PFSK-1 (cell line): ENCODE measurements around the gene IL17F.

Source experiments
- FOXP2 ChIP-seq: optimal IDR thresholded peaks from 2 replicates; pipeline ENCODE3; 2011; ENCODE audit warnings: borderline replicate concordance, control low read depth, inconsistent platforms; ENCODE audit not compliant: insufficient read depth; ENCODE audit errors: extremely low read length, extremely low read depth
- POLR2AphosphoS5 ChIP-seq: IDR thresholded peaks from 2 replicates; pipeline ENCODE4 v1.6.1; 2012; ENCODE audit warnings: low read depth, mild to moderate bottlenecking, control low read depth, low read length, moderate library complexity
- REST ChIP-seq, 2 experiments: IDR thresholded peaks; 2 replicates each; pipeline versions ENCODE4 v1.6.1 to v1.8.0; 2011 to 2012; ENCODE audit warnings: low read depth in 2 of 2, low read length in 2 of 2, control low read depth in 1 of 2, inconsistent platforms in 1 of 2, mild to moderate bottlenecking in 1 of 2, moderate library complexity in 1 of 2; ENCODE audit not compliant: insufficient read depth in 1 of 2
- SIN3A ChIP-seq: IDR thresholded peaks from 2 replicates; pipeline ENCODE4 v1.6.1; 2012; ENCODE audit warnings: mild to moderate bottlenecking, low read length, moderate library complexity, borderline replicate concordance; ENCODE audit not compliant: insufficient read depth
- TAF1 ChIP-seq: IDR thresholded peaks from 2 replicates; pipeline ENCODE4 v1.6.1; 2012; ENCODE audit warnings: low read length, control low read depth, borderline replicate concordance; ENCODE audit not compliant: insufficient read depth

The IL17F gene

GRCh38 chr6:52271852-52272460 is 27.7 kb upstream of the IL17F start:
- no peak for TF ChIP-seq TAF1
- no peak for TF ChIP-seq SIN3A
- TF ChIP-seq REST (IDR thresholded peaks at IDR 0.05; ENCODE audit: insufficient read depth in 1 of 2, low read depth in 2 of 2, low read length in 2 of 2) = no peak
- no peak for TF ChIP-seq FOXP2
- no peak for TF ChIP-seq POLR2AphosphoS5

DNA sequence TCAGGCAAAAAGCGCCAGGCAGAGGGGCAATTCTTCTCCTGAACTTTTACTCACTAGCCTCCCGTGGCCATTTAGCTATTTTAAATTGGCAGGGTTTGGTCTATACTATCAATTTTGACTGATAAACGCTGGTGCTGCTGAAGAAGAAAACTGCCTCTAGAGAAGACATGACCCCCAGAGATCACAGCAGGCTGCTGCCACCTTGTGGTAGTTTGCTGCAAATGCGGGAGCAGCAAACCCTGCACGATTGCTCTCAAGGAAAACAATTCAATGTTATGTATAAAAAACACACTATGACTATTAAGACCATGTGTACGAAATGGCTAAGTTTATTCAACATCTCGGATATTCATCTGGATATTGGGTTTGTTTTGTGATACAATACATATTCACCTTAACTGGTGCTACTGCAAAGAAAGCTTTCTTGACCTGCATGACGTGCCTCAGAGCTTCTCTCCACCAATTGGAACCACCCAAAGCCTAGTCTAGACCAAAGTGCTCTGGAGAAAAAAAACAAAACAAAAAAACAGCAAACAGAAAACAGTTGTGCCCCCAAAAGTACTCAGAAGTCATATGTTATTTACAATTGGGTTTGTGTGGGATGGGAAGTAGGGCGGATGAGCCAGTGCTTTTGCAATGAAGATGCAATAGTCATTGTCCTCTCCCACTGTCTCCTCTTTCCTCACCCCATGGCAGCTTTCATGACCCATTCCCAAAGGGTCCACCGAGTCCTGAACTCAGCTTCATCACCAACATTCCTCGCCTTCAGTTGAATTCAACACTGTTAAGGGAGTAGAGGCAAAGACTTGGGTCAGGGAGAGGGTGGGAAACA is 19.6 kb upstream of the IL17F start:
- TF ChIP-seq POLR2AphosphoS5 = no peak
- no peak for TF ChIP-seq FOXP2
- TF ChIP-seq REST (IDR thresholded peaks at IDR 0.05; ENCODE audit: insufficient read depth in 1 of 2, low read depth in 2 of 2, low read length in 2 of 2) = no peak
- no peak for TF ChIP-seq TAF1
- no peak for TF ChIP-seq SIN3A

DNA sequence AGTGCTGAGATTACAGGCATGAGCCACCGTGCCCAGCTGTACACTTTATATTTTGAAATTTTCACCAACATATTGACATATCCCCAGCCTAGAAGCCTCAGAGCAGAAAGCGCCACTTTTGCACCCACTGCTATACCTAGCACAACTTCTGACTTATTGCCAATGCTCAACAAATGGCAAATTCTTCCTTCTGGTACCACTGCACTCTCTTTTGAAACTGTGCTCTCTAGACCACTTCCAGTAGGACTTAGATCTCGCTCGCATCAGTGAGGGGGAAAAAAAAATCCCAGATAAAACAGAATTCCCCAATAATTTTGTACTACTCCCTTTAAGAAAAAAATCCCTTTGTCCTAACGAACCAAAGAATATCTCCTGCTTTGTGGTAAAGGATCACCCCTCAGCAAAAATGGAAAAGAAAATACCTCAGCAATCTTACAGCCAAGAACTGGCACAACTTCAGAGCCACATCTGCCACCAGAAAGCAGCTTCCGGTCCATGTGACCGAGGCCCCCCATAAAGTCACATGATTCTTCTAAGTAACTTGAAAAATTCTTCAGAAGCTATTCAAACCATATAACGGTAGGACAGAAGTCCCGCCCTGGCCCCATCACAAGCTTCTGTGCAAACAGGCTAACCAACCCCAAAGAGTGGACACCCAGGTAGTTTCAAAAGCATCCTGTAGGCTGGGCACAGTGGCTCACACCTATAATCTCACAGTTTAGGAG is 18.5 kb upstream of the IL17F start:
- no peak for TF ChIP-seq SIN3A
- TF ChIP-seq FOXP2 = no peak
- no peak for TF ChIP-seq POLR2AphosphoS5
- TF ChIP-seq TAF1 = no peak
- TF ChIP-seq REST (IDR thresholded peaks at IDR 0.05; ENCODE audit: insufficient read depth in 1 of 2, low read depth in 2 of 2, low read length in 2 of 2) = no peak

DNA sequence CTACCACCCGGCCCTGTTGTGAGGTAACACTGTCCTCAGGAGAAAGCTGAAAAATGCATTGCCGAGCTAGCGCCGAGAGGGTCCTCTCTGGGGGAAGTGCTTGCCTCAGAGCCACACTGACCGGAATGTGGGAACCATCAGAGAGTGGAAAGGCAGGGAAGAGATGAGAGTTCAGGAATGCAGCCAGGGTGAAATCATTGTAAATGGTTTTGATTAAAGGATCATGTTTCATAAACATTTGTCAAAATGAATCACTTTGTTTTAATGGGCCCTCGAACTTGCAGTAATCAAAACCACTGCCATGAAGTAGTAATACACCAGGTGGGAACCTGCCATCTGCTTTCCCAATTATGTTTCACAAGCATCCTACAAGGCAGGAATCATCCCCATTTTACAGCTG is 16.9 kb upstream of the IL17F start:
- TF ChIP-seq TAF1 (no peak), REST (IDR thresholded peaks at IDR 0.05; ENCODE audit: insufficient read depth in 1 of 2, low read depth in 2 of 2, low read length in 2 of 2) (no peak), SIN3A (no peak), FOXP2 (no peak), POLR2AphosphoS5 (no peak)
